Bronchial epithelial cell (primary cell): Measurements from ENCODE around the gene TARS2. TPM values are rescaled to one million over a fixed set of nuclear protein-coding genes. Genes with fewer than 3 reads are reported as not detected.

Source experiments
- DNase-seq: peaks from one replicate; pipeline ENCODE4 v3.0.0-alpha.2; 2010; ENCODE audit warnings: low read depth
- FAIRE-seq: peaks from 2 replicates; lab custom pipeline; 2011; peaks lifted over from hg19 to GRCh38; lab: Jason Lieb, UNC
- H3K27me3 ChIP-seq: 2 replicates; pipeline ENCODE4 v1.5.1; 2011; ENCODE audit warnings: low read length; ENCODE audit not compliant: control insufficient read depth, insufficient read depth
- H3K36me3 ChIP-seq: 2 replicates; pipeline ENCODE4 v1.5.1; 2011; ENCODE audit warnings: low read length; ENCODE audit not compliant: control insufficient read depth, insufficient read depth
- H3K4me3 ChIP-seq: 2 replicates; pipeline ENCODE4 v1.5.1; 2011; ENCODE audit warnings: mild to moderate bottlenecking, low read depth, low read length, control low read depth
- total RNA-seq: library from RNA; depleted of rRNA; stranded (reverse); fragments of >200 nt; gene quantifications from 2 replicates; pipeline ENCODE4 v1.2.1, GENCODE V29; 2014
- TF ChIP-seq, protein P1 (sequence below): IDR thresholded peaks from 2 replicates; pipeline ENCODE4 v1.5.1; 2011; ENCODE audit warnings: mild to moderate bottlenecking, moderate library complexity, low read length, control low read depth, inconsistent platforms; ENCODE audit not compliant: insufficient read depth, severe bottlenecking

The TARS2 gene
- total RNA-seq, 1 donor from 2014 or later, result 14.5 TPM

- DNase-seq (no peak), FAIRE-seq (no peak)
- TF ChIP-seq, protein P1, sequence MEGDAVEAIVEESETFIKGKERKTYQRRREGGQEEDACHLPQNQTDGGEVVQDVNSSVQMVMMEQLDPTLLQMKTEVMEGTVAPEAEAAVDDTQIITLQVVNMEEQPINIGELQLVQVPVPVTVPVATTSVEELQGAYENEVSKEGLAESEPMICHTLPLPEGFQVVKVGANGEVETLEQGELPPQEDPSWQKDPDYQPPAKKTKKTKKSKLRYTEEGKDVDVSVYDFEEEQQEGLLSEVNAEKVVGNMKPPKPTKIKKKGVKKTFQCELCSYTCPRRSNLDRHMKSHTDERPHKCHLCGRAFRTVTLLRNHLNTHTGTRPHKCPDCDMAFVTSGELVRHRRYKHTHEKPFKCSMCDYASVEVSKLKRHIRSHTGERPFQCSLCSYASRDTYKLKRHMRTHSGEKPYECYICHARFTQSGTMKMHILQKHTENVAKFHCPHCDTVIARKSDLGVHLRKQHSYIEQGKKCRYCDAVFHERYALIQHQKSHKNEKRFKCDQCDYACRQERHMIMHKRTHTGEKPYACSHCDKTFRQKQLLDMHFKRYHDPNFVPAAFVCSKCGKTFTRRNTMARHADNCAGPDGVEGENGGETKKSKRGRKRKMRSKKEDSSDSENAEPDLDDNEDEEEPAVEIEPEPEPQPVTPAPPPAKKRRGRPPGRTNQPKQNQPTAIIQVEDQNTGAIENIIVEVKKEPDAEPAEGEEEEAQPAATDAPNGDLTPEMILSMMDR, result no peak
- Histone ChIP-seq H3K4me3 (peak overlapping the region; percentile 54), H3K27me3 (no peaks in the 10 kb centered on the region), H3K36me3 (peaks cover 3% of the 10 kb centered on the region)
Measured at GRCh38 chr1:150550222-150551050, 63.2 kb downstream of the TARS2 start.

DNA sequence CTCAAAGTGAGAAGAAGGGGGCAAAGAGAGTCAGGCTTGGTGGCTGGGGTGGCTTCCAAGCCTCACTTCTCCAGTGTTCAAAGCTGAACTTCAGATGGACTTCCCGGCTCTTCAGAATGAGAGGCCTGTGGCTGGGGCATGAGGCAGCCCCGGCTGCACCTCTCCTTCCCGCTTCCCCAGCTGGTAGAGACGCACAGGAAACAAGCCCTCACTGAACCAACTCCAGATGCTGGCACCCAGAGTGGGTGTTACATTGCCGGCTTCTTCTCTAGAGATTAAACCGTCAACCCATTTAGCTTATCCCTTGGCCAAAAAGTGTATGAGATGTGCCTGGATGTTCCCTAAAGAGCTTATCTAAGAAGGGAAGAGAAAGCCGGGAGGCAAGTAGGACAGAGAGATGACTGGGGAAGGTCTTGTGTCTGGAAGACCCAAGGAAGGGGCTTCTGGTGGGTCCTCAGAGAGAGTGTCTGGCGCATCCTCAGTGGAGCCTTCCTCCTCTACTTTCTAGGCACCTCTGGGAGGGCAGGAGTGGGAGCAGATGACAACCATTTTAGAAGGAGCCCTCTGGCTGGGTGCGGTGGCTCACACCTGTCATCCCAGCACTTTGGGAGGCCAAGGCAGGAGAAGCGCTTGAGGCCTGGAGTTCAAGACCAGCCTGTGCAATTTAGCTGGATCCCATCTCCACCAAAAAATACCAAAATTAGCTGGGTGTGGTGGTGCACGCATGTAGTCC lies 64.0 kb downstream of the TARS2 start:
- H3K36me3 ChIP-seq, result peaks cover 4% of the 10 kb centered on the region
- no peaks in the 10 kb centered on the region for H3K27me3 ChIP-seq
- no peak overlapping the region for H3K4me3 ChIP-seq
- FAIRE-seq (no peak), DNase-seq (no peak)
- TF ChIP-seq, protein P1, result no peak

GRCh38 chr1:150551784-150552127 lies 64.5 kb downstream of the TARS2 start:
- TF ChIP-seq, protein P1, result no peak
- H3K36me3 ChIP-seq, result peaks cover 4% of the 10 kb centered on the region
- no peak for DNase-seq
- no peaks in the 10 kb centered on the region for H3K27me3 ChIP-seq
- FAIRE-seq, result no peak
- H3K4me3 ChIP-seq, result no peak overlapping the region

DNA sequence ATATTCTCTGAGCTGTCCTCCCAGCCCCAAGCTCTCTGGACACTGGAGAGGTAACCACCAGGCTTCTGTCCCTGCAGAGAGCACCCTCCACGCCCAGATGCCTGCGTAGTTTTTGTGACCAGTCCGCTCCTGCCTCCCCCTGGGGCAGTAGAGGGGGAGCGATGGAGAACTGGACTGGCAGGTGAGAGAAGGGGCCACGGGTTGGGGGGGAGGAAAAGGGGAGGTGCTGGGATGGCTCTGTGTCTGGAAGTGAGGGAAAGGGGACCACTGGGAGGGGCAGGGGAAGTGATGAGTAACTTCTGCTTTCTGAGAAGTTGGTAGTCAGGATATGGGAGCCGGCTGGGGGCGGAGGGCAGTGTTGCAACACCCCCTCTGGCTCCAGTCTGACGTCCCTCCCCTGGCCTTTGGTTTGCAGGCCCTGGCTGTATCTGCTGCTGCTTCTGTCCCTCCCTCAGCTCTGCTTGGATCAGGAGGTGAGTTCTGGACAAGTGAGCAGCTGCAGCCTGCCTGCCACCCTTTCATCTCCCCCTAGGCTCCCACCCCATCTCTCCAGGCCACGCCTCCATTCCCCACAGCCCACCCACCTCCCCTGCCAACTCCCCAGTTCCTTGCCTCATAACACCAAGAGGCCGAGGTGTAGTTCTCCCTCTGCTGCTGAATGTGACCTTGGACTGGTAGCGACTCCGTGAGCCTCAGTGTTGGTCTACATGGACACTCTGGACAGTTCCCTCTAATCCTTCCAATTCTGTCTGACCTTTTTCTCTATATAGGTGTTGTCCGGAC lies 65.1 kb downstream of the TARS2 start:
- FAIRE-seq (no peak), DNase-seq (peak; percentile 87)
- peaks cover 7% of the 10 kb centered on the region for H3K36me3 ChIP-seq
- TF ChIP-seq, protein P1, result no peak
- no peak overlapping the region for H3K4me3 ChIP-seq
- H3K27me3 ChIP-seq, result no peaks in the 10 kb centered on the region

DNA sequence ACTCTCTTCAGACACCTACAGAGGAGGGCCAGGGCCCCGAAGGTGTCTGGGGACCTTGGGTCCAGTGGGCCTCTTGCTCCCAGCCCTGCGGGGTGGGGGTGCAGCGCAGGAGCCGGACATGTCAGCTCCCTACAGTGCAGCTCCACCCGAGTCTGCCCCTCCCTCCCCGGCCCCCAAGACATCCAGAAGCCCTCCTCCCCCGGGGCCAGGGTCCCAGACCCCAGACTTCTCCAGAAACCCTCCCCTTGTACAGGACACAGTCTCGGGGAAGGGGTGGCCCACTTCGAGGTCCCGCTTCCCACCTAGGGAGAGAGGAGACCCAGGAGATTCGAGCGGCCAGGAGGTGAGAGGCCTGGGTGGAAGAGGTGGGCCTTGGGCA lies 65.7 kb downstream of the TARS2 start:
- FAIRE-seq, result no peak
- Histone ChIP-seq H3K4me3 (no peak overlapping the region), H3K36me3 (peaks cover 7% of the 10 kb centered on the region), H3K27me3 (no peaks in the 10 kb centered on the region)
- no peak for DNase-seq
- TF ChIP-seq, protein P1, result no peak
